Putamen (tissue), 1 donor: ENCODE results near the gene TSPAN5.

ENCODE experiments used
- DNase-seq: peaks from one replicate; pipeline ENCODE4 v3.0.0-alpha.2; 2016; ENCODE audit warnings: low spot score

TSPAN5 gene

DNA sequence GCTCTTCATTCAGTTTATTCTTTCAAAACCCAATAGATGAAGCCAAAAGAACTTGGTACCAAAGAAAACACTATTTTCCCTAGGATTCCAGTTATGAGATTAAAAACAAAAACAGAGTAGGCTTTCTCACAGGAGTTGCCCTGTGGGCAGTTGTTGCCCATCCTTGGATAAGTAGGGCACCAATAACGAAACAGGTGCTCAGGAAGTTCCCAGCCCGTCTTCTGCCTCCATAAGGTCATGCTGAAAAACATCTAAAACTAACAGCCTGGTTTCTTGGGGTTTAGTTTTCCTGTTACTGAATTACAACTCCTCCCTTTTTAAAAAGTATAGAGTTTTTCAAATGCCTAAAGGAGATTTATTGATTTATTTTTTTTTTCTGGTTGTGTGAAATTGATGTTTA lies 14.7 kb downstream of the TSPAN5 start:
- no peak for DNase-seq

DNA sequence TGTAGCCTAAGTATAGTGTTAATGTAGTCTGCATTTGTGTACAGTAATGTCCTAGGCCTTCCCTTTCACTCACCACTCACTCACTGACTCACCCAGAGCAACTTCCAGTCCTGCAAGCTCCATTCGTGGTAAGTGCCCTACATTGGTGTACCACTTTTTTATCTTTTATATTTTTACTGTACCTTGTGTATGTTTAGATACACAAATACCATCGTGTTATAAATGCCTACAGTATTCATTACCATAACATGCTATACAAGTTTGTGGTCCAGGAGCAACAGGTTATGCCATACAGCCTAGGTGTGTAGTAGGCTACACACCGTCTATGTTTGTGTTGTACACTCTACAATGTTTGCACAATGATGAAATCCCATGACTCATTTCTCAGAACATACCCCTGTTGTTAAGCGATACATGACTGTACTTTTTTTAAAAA lies 15.4 kb downstream of the TSPAN5 start:
- no peak for DNase-seq

DNA sequence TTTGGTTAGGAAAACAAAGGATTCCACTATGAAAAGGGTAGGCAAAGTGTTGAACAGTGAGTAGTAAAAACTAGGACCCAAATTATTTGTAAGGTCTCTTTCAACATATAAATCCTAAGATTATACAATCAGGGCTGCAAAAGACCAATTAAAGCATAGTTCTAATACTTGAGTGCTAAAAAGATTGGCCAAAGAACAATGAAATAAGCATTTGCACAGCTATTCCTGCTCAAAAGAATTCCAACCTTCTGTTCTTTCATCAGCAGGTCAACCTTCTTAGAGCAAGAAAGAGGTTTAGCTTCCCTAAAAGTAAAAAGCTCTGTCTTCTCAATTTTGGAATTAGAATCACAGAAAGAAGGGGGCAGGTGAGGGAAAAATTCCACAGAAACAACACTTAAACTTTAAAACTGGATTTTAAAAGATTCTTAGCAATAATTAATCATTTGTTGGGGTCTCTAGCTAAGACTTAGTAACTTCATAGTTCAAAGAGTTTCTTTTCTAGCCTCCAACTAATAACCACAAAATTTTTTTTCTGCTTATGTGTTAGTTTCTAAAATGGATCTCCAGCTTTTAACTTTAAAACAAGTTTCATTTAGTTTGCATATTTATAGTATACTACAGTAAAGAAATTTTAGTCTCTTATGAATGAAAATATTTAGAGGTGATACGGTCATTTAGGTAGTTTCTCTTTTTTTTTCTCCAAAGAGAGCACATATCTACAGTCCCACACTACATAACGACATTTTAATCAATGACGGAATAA lies 16.3 kb downstream of the TSPAN5 start:
- DNase-seq, result no peak

DNA sequence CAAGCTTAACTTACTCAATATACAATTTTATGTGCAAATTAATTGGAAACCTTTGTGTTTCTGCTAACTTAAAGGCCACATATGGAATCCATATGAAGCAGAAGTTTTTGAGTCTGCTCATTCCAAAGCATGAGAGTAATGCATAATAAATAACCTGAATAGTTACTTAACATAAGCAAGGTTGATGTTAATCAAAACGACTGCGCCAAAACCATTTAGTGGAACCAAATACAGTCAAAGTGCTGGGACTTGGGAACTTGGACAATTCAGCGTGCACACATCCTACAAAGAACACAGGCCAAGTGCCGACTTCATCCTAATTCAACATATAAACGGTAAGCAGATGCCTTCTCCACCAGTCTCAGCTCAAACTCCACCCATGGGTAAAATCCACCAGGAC lies 17.0 kb downstream of the TSPAN5 start:
- DNase-seq, result no peak

DNA sequence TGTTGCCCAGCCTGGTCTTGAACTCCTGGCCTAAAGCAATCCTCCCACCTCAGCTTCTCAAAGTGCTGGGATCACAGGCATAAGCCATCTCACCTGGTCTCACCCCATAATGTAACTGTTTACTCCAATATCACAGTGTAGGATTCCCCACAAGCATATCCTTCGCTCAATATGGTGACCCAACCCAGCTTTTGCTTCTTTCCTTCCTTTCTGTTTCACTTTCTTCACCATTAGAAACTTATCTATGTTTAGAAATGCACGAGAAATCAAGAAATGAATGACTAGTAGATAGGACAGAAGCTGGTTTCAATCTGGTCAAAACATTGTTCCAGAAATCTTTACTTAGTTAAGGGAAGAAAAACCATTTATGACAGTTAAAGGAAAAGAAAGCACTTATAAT lies 18.9 kb downstream of the TSPAN5 start:
- no peak for DNase-seq

DNA sequence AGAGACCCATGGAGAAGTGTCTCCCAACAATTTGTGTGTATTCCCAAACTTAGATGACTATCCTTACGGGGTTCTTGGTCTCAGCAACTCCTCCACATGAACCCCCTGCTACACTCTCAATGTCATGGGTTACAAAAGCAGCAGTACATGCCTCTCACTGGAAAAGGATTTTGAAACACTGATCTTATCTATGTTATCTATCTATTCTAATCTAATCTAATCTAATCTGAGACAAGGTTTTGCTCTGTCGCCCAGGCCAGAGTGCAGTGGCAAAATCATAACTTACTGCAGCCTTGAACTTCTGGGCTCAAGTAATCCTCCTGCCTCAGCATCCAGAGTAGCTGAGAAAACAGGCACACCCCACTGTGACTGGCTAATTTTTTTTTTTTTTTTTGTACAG lies 19.3 kb downstream of the TSPAN5 start:
- DNase-seq, result no peak

DNA sequence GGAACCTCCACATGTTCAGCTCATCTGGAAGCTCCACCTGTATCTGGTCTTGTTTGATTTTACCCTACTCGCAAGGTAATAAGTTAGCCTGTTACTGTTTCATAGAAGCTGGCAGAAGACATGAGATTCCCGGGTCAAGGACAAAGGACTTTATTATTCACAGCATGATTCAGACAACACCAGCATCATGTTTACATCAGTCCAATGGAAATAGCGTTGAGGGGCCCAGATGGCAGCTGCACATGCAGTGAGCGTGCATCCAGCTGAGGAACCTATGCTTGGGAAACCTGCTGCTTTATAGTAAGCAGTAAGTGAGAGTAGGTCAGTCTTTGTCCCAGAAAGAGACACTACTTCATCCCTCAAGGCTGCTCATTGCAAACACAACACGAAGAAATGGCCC lies 19.8 kb downstream of the TSPAN5 start:
- peak; percentile 64 for DNase-seq

DNA sequence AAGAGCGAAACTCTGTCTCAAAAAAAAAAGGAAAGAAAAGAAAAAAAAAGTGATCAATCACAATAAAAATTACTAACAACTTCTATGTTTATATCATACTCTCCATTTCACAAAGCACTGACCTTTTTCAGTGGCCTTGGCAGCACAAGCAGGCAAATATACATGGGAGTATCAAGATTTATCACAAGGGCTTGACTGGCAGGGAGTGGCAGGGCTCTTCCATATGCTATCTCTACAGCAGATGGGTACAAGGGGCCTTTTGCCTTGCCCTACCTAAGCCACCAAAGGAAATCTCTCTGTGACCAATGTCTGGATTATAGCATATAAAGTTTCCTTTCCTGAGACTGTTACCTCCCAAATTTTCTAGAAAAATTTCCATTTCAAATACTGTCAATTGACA lies 24.4 kb downstream of the TSPAN5 start:
- no peak for DNase-seq

DNA sequence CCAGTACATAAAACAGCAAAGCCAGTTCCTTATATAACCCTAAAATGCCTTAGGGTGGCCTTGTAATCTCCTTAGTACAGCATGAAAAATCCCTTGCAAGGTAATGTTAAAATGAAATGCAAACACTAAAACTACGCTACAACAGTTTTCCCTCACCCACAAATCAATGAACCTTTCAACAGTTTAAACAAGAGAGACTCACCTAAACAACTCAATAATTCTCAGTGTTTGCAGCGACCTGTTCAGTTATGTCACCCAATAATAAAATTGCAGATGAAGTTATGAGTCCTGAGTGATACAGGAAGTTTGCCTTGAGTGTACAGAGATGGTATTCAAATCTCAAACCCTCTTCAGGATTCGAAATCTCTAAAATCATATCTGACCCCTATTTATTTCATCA lies 25.3 kb downstream of the TSPAN5 start:
- DNase-seq, result no peak

DNA sequence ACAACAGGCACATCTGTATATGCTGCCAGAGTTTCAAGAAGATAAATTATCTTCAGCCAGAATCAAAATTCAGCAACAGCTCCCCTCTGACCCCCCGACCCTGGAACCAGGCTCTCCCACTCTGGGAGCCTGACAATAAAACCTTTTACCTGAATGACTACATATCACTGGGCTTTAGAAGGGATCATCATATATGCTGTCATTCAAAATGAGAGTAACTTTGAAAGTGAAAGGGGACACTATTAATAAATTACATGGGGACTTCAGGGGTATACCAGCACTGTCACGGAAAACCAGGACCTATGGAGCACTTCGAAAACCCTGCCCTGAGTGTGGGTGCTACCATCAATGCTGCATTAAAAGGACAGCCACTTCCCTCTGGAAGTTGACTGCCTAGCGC lies 26.2 kb downstream of the TSPAN5 start:
- DNase-seq, result no peak

DNA sequence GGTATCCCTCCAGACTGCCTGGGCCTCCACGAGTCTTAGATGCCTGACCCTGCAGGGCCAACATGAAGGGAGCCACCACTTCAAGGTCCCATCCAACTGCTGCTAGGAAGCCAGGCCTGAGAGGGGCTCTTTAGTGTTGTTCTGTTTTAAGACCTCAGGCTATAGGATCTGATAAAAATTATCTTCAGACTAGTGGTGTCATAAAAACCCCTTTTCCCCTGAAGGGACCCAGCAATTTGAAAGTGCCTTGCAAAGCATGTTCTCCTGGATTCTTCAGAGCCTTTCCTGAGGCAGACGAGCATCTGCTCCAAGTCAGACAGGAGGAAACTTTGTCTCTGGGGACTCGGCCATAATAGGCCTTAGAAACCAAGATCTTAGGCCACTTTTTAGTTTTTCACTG lies 26.9 kb downstream of the TSPAN5 start:
- DNase-seq, result no peak

DNA sequence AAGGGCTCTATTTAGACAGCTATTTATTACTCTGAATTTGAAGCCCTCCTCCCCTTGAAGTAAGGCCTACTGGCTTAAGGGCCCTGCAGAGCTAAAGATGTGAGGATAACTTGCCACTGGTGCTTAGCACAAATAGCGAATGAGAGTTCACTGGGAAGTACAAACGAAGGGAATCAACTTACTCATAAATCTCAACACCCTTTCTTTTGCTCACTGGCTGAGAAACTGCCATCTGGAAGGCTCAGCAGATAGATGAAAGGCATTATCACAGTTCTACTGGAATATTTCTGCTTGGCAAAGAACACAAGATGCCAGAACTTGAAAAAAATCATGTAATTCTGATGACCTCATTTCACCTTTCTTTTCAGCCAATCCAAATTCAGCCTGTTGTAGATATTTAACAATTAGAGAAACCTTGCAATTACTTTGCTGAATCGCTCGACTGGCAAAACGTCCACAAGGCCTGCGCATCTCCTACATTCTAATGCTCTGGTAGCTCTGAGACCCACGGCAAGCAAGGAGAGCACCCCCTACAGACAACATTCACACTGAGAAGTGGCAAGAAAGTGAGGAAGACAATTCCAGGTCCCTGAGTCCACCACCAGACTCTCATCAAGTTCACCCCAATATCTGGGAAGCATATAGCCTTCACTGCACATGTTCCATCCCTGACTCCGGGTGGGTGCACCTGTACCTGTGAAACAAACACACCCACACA lies 27.5 kb downstream of the TSPAN5 start:
- peak; percentile 48 for DNase-seq

DNA sequence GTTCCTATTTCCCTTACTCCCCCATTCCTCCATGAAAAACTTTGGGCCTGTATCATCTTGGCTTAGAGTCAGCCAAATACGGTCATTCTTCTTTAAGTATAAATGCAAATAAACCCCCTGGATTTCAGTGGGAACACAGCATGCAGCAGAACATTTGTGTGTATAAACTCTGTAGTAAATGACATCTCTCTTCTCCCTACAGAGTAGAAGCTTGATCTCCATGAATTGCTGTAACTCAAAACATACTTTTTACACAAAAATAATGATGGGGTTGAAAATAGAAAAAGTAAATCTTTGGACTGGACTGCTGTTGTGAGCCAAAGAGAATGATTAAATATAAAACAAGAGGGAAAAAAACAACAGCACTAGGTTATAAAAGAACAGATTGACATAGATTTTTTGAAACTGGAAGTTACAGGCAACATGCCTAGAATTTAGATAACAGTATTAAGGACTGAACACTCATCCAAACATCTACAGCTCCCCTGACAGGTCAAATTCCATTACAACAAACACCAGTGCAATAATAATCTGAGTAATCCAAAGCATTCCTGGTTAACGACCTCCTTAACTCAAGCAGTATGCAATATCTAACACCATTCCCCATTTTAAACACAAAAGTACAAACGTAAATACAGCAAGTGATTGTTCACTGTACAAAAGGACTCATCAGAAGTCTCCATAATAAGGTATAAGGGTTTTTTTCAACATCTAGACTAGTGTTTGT lies 30.7 kb downstream of the TSPAN5 start:
- no peak for DNase-seq

DNA sequence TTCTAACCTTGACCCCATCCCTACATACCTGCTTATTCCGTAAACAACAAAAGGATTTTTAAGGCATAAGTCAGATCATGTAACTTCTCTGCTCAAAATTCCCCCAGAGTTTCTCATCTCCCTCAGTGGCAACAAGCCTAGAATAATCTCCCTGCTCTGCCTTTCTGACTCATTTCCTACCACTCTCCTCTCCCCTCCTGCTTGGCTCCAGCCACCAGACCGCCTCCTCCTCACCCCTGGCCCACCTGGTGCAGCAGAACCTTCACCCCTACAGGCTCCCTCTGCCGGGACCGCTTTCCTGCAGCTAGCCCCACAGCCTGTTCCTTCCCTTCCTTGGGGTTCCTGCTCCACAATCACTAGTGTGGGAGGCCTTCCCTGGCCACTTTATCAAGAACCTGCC lies 32.1 kb downstream of the TSPAN5 start:
- DNase-seq, result no peak

DNA sequence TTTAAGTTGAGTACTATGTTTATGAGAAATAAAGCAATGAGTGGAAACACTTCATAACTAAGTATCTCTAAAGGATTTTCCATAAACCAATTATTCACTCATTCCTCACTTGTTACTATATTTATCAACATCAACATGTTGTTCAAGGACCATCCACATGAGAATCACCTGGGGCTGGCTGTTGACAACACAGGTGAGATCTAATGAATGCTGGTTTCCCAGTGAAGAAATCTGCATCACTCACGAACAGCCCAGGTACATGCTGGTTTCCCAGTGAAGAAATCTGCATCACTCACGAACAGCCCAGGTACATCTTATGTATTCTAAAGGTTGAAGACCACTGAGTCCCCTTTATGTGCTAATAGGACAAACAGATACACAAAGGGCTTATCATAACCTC lies 32.5 kb downstream of the TSPAN5 start:
- DNase-seq, result no peak

DNA sequence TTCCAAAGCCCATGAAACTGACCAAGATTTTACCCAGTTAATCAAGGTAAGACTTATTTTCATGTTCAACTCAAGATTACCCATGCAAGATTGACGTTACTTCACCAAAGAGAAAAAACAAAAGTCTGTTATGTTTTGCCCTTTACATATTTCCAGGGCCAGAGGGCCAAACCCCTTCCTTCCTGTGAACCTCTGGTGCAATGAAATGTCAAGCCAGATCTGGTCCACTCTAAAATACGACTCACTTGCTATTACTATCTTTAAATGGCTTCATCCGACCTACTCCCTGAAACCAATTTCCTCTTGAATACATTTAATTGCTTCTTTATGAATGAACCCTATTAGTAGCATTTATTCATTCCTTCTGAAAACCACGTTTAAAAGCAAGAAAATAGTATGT lies 33.0 kb downstream of the TSPAN5 start:
- no peak for DNase-seq

DNA sequence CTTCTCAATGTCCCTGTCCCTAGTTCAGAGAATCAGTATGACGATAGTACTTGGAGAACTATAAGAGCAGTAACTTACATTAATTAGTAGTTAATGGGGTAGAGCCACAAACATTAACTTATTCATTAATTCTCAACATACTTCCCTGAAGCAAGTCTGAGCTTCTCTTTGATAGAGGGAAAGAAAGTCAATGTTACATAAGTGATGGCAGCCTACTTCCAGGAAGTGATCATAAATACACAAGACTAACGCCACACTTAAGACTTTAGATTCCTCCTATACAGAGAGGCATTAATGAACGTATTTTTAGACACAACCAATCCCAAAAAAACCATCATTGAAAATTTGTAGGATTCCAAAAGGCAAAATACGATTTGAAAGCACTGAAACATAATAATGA lies 33.8 kb downstream of the TSPAN5 start:
- no peak for DNase-seq

DNA sequence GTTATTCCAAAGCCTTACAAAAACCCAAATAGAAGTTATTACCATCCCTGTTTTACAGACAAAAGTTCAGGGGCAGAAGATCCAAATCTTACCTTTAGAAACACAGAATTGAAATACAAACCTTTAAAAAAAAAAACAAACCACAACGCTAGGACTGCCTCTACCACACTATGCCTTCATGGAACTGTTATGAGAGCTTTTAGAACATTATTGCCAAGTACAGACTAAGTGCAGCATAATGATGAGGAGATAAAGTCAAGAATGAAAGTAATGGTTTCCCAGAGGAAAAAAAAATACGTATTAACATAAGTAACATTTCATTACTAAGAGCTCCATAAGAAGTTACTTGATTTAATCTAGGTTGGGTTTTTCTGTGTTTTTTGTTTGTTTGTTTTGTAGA lies 34.3 kb downstream of the TSPAN5 start:
- DNase-seq, result no peak

DNA sequence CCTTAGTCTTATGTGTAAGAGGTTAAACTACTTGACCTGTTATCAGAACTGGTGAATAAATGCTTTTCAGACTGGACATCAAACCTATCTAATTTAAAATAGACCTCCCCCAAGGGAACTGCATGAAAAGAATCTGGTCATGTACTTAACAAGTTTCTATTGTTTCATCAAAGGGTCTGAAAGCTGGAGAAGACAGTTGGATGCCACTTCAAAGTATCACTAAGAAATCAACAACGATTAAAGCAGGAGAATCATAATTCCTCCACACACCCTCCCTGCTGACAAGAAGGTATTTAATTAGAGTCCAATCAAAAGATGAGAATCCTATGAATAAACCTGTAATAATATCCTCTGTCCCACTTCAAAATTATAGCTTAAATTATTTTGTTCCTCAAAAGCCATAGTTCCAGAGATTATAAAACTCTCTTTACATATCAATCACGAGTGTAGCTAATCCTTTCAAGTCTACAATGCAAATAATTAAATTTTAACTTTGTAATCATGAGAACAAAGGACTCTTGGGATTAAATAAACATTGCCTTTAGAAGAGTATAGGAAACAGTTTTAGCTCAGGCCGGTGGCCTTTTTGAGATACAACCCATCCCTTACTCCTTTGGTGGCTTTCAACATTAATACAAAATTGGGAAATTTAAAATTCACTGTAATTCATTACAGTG lies 35.1 kb downstream of the TSPAN5 start:
- DNase-seq, result no peak

DNA sequence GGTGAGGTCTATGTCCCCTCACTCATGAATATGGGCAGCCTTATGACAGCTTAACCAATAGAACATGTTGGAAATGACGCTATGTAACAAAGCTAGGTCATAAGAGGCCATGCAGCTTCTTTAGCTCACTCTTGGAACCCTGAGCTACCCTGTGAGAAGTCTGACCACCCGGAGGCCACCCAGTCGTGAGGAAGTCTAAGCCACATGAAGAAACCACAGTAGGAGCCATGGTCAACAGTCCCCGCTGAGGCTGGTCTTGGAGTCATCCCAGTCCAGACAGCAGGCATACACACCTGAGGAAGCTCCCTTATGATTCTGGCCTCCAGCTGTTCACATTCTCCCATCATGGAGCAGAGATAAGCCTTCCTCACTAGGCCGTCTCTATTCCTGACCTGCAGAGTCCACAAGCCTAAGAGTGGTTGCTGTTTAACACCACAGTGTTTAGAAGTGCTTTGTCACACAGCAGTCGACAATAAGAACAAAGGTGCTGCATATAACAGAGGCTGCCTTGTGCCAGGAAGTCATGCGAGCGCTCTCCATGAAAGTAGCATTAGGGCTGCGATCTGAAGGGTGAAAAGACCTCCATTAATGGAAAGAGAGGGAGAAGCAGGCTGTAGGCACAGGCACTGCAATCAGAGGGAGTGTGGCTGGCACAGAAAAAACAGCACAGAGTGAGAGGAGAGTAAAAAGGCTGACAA lies 38.2 kb downstream of the TSPAN5 start:
- DNase-seq, result no peak

DNA sequence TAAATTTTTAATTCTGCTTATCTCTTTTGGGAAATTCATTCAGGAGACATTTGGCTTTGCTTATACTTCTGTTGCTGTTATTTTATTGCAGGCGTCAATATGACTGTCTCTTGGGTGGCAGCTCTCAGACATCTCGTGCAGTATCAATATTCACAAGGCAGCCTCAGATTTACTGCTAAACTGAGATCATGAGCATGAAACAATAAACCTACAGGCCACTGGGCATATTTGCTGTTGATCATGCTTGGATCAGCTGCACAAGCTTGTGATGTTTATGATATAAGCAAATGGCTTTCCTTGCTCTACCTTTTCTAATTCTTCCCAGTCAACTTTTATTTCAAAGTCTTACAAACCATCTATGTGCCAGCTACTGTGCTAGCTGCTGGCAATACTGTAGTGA lies 39.2 kb downstream of the TSPAN5 start:
- no peak for DNase-seq

DNA sequence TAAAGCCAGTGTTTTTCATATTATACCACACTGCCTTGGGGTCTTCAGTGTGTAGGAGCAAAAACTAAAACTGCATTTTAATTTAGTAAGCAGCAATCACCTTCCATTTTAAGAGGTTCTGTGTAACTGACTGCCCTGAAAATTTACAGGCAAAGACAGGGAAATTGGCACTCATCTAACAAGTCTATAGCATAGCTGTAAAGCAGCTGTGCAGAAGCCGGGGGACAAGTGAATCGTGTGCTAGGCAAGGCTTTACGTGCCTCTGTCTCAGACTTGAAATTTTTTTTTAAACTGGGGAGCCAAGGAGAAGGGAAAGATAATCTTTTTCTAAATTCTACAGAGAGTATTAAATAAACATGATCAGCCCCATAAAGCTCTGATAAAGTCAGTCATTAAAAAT lies 39.7 kb downstream of the TSPAN5 start:
- DNase-seq, result no peak
